GM19455 (cell line): ENCODE data around the gene DLL4.

ENCODE experiments used
- ATAC-seq: cut with Tn5 transposase; IDR thresholded peaks from one replicate; pipeline ENCODE4 v1.9.1; 2021; ENCODE audit not compliant: unreplicated experiment

The DLL4 gene

GRCh38 chr15:40985541-40986330, 56.6 kb downstream of the DLL4 start:
- no peak for ATAC-seq

- ATAC-seq, result no peak
Measured at GRCh38 chr15:40986820-40987219, 57.7 kb downstream of the DLL4 start.

DNA sequence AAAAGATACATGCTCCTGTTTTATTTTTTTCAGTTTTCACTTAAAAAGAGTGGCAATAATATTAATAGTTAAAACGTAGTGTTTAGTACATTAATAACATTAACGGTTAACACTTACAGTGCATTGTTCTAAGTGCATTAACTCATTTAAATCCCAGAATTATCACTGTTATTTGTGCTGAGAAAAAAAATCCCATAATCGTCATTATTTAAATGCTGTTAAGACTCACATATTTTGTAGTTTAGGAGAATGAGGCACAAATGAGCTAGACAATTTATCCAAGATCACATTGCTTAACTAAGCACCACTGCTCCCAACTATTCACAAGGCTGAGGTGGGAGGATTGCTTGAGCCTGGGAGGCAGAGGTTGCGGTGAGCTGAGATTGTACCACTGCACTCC, 59.0 kb downstream of the DLL4 start:
- no peak for ATAC-seq
